Lower leg skin (tissue), 3 donors: Measurements from ENCODE around the gene A2ML1.
"Not testable (repeated sequence)": the region's sequence is repeated elsewhere in the genome, so short reads cannot be mapped to it uniquely, and the experiment has no call there.

ENCODE experiments used
- POLR2A ChIP-seq, 2 donors: fragments of 450-650 bp; IDR thresholded peaks; one replicate each; pipeline ENCODE4 v1.6.1; 2016 to 2017; ENCODE audit warnings: antibody characterized with exemption in 2 of 2, mild to moderate bottlenecking in 1 of 2, moderate library complexity in 1 of 2
- TF ChIP-seq, protein P1 (sequence below), 3 donors: fragments of 450-650 bp; IDR thresholded peaks; one replicate each; pipeline ENCODE4 v1.5.1; 2016; ENCODE audit warnings: antibody characterized with exemption in 3 of 3, mild to moderate bottlenecking in 3 of 3, moderate library complexity in 2 of 3

DNA sequence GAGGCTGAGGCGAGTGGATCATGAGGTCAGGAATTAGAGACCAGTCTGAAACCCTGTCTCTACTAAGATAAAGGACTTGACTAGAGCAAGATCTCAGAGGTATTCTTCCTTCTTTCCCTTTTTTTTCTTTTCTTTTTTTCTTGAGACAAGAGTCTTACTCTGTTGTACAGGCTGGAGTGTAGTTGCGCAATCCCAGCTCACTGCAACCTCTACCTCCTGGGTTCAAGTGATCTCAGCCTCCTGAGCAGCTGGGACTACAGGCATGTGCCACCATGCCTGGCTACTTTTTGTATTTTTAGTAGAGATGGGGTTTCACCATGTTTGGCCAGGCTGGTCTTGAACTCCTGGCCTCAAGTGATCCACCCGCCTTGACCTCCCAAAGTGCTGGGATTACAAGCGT, 37.0 kb downstream of the A2ML1 start:
- TF ChIP-seq, protein P1, sequence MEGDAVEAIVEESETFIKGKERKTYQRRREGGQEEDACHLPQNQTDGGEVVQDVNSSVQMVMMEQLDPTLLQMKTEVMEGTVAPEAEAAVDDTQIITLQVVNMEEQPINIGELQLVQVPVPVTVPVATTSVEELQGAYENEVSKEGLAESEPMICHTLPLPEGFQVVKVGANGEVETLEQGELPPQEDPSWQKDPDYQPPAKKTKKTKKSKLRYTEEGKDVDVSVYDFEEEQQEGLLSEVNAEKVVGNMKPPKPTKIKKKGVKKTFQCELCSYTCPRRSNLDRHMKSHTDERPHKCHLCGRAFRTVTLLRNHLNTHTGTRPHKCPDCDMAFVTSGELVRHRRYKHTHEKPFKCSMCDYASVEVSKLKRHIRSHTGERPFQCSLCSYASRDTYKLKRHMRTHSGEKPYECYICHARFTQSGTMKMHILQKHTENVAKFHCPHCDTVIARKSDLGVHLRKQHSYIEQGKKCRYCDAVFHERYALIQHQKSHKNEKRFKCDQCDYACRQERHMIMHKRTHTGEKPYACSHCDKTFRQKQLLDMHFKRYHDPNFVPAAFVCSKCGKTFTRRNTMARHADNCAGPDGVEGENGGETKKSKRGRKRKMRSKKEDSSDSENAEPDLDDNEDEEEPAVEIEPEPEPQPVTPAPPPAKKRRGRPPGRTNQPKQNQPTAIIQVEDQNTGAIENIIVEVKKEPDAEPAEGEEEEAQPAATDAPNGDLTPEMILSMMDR (IDR thresholded peaks at IDR 0.05): not testable (repeated sequence)
- TF ChIP-seq POLR2A (IDR thresholded peaks at IDR 0.05): not testable (repeated sequence)
